GM23338 (cell line): ENCODE data around the gene CD302. TPM values are rescaled to one million over a fixed set of nuclear protein-coding genes. Genes with fewer than 3 reads are reported as not detected.

Experiments used
- ATAC-seq: fragments of 200-7000 bp; cut with Tn5 transposase; 3 replicates; pipeline ENCODE4 v1.9.1; 2020
- DNase-seq: peaks from one replicate; pipeline ENCODE4 v3.0.0-alpha.2; 2015; ENCODE audit warnings: low spot score
- H2AFZ ChIP-seq: fragments of 200-600 bp; sonication (generic); 2 replicates; pipeline ENCODE4 v1.8.0; 2016; ENCODE audit warnings: antibody characterized with exemption, mild to moderate bottlenecking, moderate library complexity
- H3F3A ChIP-seq: fragments of 200-600 bp; sonication (generic); replicated peaks from 2 replicates; pipeline ENCODE4 v1.8.0; 2017; ENCODE audit warnings: antibody characterized with exemption, mixed run types, low read depth
- H3K27ac ChIP-seq: fragments of 200-600 bp; sonication (generic); 2 replicates; pipeline ENCODE4 v1.6.1; 2016; ENCODE audit warnings: low read depth
- H3K27me3 ChIP-seq: fragments of 200-600 bp; sonication (generic); 2 replicates; pipeline ENCODE4 v1.8.0; 2016; ENCODE audit warnings: mild to moderate bottlenecking, mixed run types, moderate library complexity; ENCODE audit not compliant: insufficient read depth
- H3K36me3 ChIP-seq: fragments of 200-600 bp; sonication (generic); 2 replicates; pipeline ENCODE4 v1.8.0; 2016; ENCODE audit warnings: mild to moderate bottlenecking; ENCODE audit not compliant: insufficient read depth
- H3K4me1 ChIP-seq: fragments of 200-600 bp; sonication (generic); 2 replicates; pipeline ENCODE4 v1.8.0; 2016; ENCODE audit warnings: mild to moderate bottlenecking, moderate library complexity; ENCODE audit not compliant: insufficient read depth
- H3K4me2 ChIP-seq: fragments of 200-600 bp; sonication (generic); 2 replicates; pipeline ENCODE4 v1.7.1; 2017; ENCODE audit warnings: mixed run types
- H3K4me3 ChIP-seq: fragments of 200-600 bp; sonication (generic); 2 replicates; pipeline ENCODE4 v1.6.1; 2016; ENCODE audit warnings: mixed run types
- H3K79me2 ChIP-seq: fragments of 200-600 bp; sonication (generic); replicated peaks from 2 replicates; pipeline ENCODE4 v1.8.0; 2017; ENCODE audit warnings: mild to moderate bottlenecking; ENCODE audit not compliant: insufficient read depth
- H3K9me2 ChIP-seq: fragments of 200-600 bp; sonication (generic); 2 replicates; pipeline ENCODE4 v1.8.0; 2017; ENCODE audit not compliant: insufficient read depth
- H4K20me1 ChIP-seq: fragments of 200-600 bp; sonication (generic); replicated peaks from 2 replicates; pipeline ENCODE4 v1.8.0; 2017; ENCODE audit warnings: mild to moderate bottlenecking; ENCODE audit not compliant: insufficient read depth
- H3K27ac Mint-ChIP-seq: 2 replicates; pipeline ENCODE4 v1.8.0; 2020; ENCODE audit warnings: inconsistent platforms, mild to moderate bottlenecking, moderate library complexity, mixed read lengths
- H3K27me3 Mint-ChIP-seq: 3 replicates; pipeline ENCODE4 v1.8.0; 2022; ENCODE audit warnings: low read depth, mild to moderate bottlenecking, moderate library complexity, mixed read lengths, inconsistent platforms; ENCODE audit not compliant: insufficient read depth, poor library complexity
- H3K36me3 Mint-ChIP-seq: 3 replicates; pipeline ENCODE4 v1.8.0; 2021; ENCODE audit warnings: low read depth, mild to moderate bottlenecking, inconsistent platforms, moderate library complexity, mixed read lengths
- H3K4me1 Mint-ChIP-seq: 3 replicates; pipeline ENCODE4 v1.8.0; 2020; ENCODE audit warnings: mild to moderate bottlenecking, inconsistent platforms, mixed read lengths
- H3K4me3 Mint-ChIP-seq: 3 replicates; pipeline ENCODE4 v1.8.0; 2021; ENCODE audit warnings: moderate library complexity, mild to moderate bottlenecking, inconsistent platforms, mixed read lengths
- H3K9me3 Mint-ChIP-seq: 3 replicates; pipeline ENCODE4 v1.8.0; 2020; ENCODE audit warnings: moderate library complexity, mild to moderate bottlenecking, inconsistent platforms, mixed read lengths
- CREB1 ChIP-seq: fragments of 250-450 bp; sonication (Bioruptor Pico); IDR thresholded peaks from 2 replicates; pipeline ENCODE4 v1.5.0; 2020; ENCODE audit warnings: low read depth, mild to moderate bottlenecking, moderate library complexity
- ETS1 ChIP-seq: IDR thresholded peaks from 2 replicates; pipeline ENCODE4 v1.6.1; 2016; ENCODE audit warnings: antibody characterized with exemption
- EZH2 ChIP-seq: fragments of 200-600 bp; sonication (generic); IDR thresholded peaks from one replicate; pipeline ENCODE4 v1.8.0; 2017; ENCODE audit warnings: antibody characterized with exemption, mild to moderate bottlenecking, low read depth; ENCODE audit not compliant: unreplicated experiment
- JUNB ChIP-seq: IDR thresholded peaks from one replicate; pipeline ENCODE4 v1.6.1; 2016; ENCODE audit warnings: antibody characterized with exemption; ENCODE audit not compliant: unreplicated experiment
- POLR2AphosphoS5 ChIP-seq: IDR thresholded peaks from 2 replicates; pipeline ENCODE4 v1.6.1; 2016; ENCODE audit warnings: antibody characterized with exemption, low read depth
- REST ChIP-seq: IDR thresholded peaks from one replicate; pipeline ENCODE4 v1.6.1; 2018; ENCODE audit warnings: antibody characterized with exemption; ENCODE audit not compliant: unreplicated experiment
- STAT1 ChIP-seq: IDR thresholded peaks from one replicate; pipeline ENCODE4 v1.6.1; 2016; ENCODE audit warnings: antibody characterized with exemption; ENCODE audit not compliant: unreplicated experiment
- ZNF114 ChIP-seq: fragments of 250-450 bp; sonication (Bioruptor Pico); IDR thresholded peaks from 2 replicates; pipeline ENCODE4 v1.5.0; 2020; ENCODE audit warnings: mild to moderate bottlenecking, moderate library complexity
- polyA plus RNA-seq: library from polyadenylated mRNA; unstranded; fragments of >200 nt; fragmentation: Nextera tagmentation; extraction: Ambion mirVana; gene quantifications from 2 replicates; pipeline ENCODE4 v1.2.1, GENCODE V29; 2016
- total RNA-seq: library from RNA; depleted of rRNA; stranded (reverse); fragments of >200 nt; shearing (Covaris generic); gene quantifications from 2 replicates; pipeline ENCODE4 v1.2.3, GENCODE V29; 2014
- TF ChIP-seq, protein P1 (sequence below), 2 experiments: fragments of 200-600 bp in 1 of 2; sonication (generic) in 1 of 2; conservative IDR thresholded peaks; 2 replicates each; pipeline versions ENCODE4 v1.5.1 to v1.6.1; 2016 to 2017; ENCODE audit warnings: antibody characterized with exemption in 2 of 2, low read depth in 2 of 2, mild to moderate bottlenecking in 2 of 2, moderate library complexity in 1 of 2

The CD302 gene
- total and polyA plus RNA-seq, 2 experiments from 2014 or later: 1.6 to 1.9 TPM

GRCh38 chr2:159774370-159774990 lies 23.5 kb downstream of the CD302 start (continued):
- TF ChIP-seq REST (no peak), ZNF114 (CRISPR knock-in tag) (no peak), EZH2 (no peak), JUNB (no peak), STAT1 (no peak), CREB1 (CRISPR knock-in tag) (no peak), ETS1 (no peak)
- TF ChIP-seq, protein P1, sequence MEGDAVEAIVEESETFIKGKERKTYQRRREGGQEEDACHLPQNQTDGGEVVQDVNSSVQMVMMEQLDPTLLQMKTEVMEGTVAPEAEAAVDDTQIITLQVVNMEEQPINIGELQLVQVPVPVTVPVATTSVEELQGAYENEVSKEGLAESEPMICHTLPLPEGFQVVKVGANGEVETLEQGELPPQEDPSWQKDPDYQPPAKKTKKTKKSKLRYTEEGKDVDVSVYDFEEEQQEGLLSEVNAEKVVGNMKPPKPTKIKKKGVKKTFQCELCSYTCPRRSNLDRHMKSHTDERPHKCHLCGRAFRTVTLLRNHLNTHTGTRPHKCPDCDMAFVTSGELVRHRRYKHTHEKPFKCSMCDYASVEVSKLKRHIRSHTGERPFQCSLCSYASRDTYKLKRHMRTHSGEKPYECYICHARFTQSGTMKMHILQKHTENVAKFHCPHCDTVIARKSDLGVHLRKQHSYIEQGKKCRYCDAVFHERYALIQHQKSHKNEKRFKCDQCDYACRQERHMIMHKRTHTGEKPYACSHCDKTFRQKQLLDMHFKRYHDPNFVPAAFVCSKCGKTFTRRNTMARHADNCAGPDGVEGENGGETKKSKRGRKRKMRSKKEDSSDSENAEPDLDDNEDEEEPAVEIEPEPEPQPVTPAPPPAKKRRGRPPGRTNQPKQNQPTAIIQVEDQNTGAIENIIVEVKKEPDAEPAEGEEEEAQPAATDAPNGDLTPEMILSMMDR (conservative IDR thresholded peaks at IDR 0.05; ENCODE audit: low read depth in 2 of 2): no peak

DNA sequence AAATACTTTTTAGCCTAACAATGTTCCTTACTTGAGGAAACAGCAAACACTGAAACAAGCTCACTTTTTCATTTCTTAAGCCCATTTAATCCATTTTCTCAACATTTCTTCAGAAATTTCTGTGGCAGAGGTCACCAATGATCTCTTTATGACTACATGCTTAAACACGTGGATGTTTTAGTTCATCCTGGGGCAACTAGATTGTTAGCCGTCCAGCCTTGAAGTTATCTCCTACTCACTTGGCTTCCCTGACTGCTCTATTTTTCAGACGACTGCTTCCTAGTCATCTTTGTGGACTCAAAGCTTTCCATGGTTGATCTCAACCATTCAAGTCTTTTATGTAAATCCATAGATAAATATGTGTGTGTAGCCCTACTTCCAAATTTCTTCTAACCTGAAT lies 24.1 kb downstream of the CD302 start:
- Mint-ChIP-seq H3K4me1 (peaks cover 13% of the 10 kb centered on the region), H3K27ac (no peak overlapping the region), H3K36me3 (no peaks in the 10 kb centered on the region), H3K27me3 (peaks cover 3% of the 10 kb centered on the region), H3K4me3 (no peak overlapping the region), H3K9me3 (no peaks in the 10 kb centered on the region)
- H3K79me2 ChIP-seq: no peaks in the 10 kb centered on the region
- no peak for ATAC-seq
- no peaks in the 10 kb centered on the region for H3K27me3 ChIP-seq
- DNase-seq: no peak
- H3F3A ChIP-seq: 0 out of 2 replicates have a peak, but pooled peaks cover 3% of the 10 kb centered on the region
- TF ChIP-seq JUNB (no peak), POLR2AphosphoS5 (0 out of 2 replicates have a peak, but pooled peaks have one; percentile 20)
- H3K4me2 ChIP-seq: no peak overlapping the region
- H3K36me3 ChIP-seq: no peaks in the 10 kb centered on the region
- H3K9me2 ChIP-seq: no peaks in the 10 kb centered on the region
- H2AFZ ChIP-seq: no peak overlapping the region
- H4K20me1 ChIP-seq: no peaks in the 10 kb centered on the region
- no peaks in the 10 kb centered on the region for H3K4me1 ChIP-seq
- H3K27ac ChIP-seq: 0 out of 2 replicates have a peak overlapping the region, but pooled peaks have one; percentile 47
- no peak overlapping the region for H3K4me3 ChIP-seq
